Retinal pigment epithelial cell (primary cell): ENCODE data around the gene ZNF236.

Experiments used
- DNase-seq: peaks from one replicate; pipeline ENCODE4 v3.0.0-alpha.2; 2010; ENCODE audit warnings: low read depth
- H3K4me3 ChIP-seq: 2 replicates; pipeline ENCODE4 v1.5.1; 2011; ENCODE audit warnings: mild to moderate bottlenecking, low read length, control low read depth, moderate library complexity
- CTCF ChIP-seq: conservative IDR thresholded peaks from 2 replicates; pipeline ENCODE4 v1.5.1; 2011; ENCODE audit warnings: low read depth, low read length, control low read depth, inconsistent platforms

The ZNF236 gene

GRCh38 chr18:76889091-76889699 lies 66.8 kb downstream of the ZNF236 start:
- peak; percentile 17 for DNase-seq
- no peak for TF ChIP-seq CTCF
- H3K4me3 ChIP-seq = no peak overlapping the region

GRCh38 chr18:76892832-76893231 lies 70.5 kb downstream of the ZNF236 start:
- no peak for TF ChIP-seq CTCF
- no peak overlapping the region for H3K4me3 ChIP-seq
- DNase-seq = no peak

- no peak overlapping the region for H3K4me3 ChIP-seq
- DNase-seq = no peak
- no peak for TF ChIP-seq CTCF
These were observed 72.4 kb downstream of the ZNF236 start for GRCh38 chr18:76894566-76895346.

- no peak for TF ChIP-seq CTCF
- DNase-seq = no peak
- H3K4me3 ChIP-seq = no peak overlapping the region
These were observed 73.1 kb downstream of the ZNF236 start for GRCh38 chr18:76895498-76895897.

GRCh38 chr18:76896677-76897076 lies 74.3 kb downstream of the ZNF236 start:
- no peak overlapping the region for H3K4me3 ChIP-seq
- TF ChIP-seq CTCF = no peak
- DNase-seq = no peak

GRCh38 chr18:76897257-76897656 lies 74.9 kb downstream of the ZNF236 start:
- no peak for DNase-seq
- TF ChIP-seq CTCF = no peak
- no peak overlapping the region for H3K4me3 ChIP-seq

- DNase-seq = no peak
- H3K4me3 ChIP-seq = no peak overlapping the region
- TF ChIP-seq CTCF = no peak
These were observed 81.0 kb downstream of the ZNF236 start for GRCh38 chr18:76903386-76903785.
